HepG2 (cell line): Measurements from ENCODE around the gene COX7C. TPM values are rescaled to one million over a fixed set of nuclear protein-coding genes. Genes with fewer than 3 reads are reported as not detected.

ENCODE experiments used
- ATAC-seq: fragments of 200-7000 bp; cut with Tn5 transposase; 3 replicates; pipeline ENCODE4 v1.9.1; 2020; ENCODE audit warnings: mild to moderate bottlenecking, moderate library complexity
- BruUV-seq: library from RNA; stranded (reverse); fragments of 400-500 nt; replicated peaks from 2 replicates; lab custom pipeline; 2021; lab: Mats Ljungman, UMichigan
- CTCF ChIA-PET: fragments of 300-600 bp; formaldehyde crosslinking; extraction: SDS; loops from one replicate; lab custom pipeline; 2021; ENCODE audit warnings: low total read pairs, inconsistent platforms, low intra/inter-chr PET ratio; lab: Yijun Ruan, JAX
- POLR2A ChIA-PET: fragments of 350-600 bp; sonication (Branson Sonifier 250); formaldehyde crosslinking; loops from one replicate; lab custom pipeline; 2020; ENCODE audit warnings: antibody characterized with exemption, inconsistent platforms; lab: Yijun Ruan, JAX
- DNase-seq: peaks from one replicate; pipeline ENCODE4 v3.0.0-alpha.2; 2015; ENCODE audit warnings: low spot score
- FAIRE-seq: peaks from 3 replicates; lab custom pipeline; 2011; peaks lifted over from hg19 to GRCh38; lab: Jason Lieb, UNC
- H2AFZ ChIP-seq: one replicate; pipeline ENCODE4 v1.6.1; 2011; ENCODE audit warnings: low read length, inconsistent platforms
- H3K27ac ChIP-seq: fragments of 300-600 bp; 3 replicates; pipeline ENCODE4 v1.8.0; 2011; ENCODE audit warnings: mixed run types, mild to moderate bottlenecking, mixed read lengths, low read length, inconsistent platforms; ENCODE audit not compliant: insufficient read depth; ENCODE audit errors: extremely low read length
- H3K27me3 ChIP-seq, 2 experiments: fragments of 200-600 bp in 1 of 2; 2 replicates in 1 of 2; 3 replicates in 1 of 2; pipeline versions ENCODE4 v1.6.0 to v1.8.0; 2011; ENCODE audit warnings: low read length in 2 of 2, mild to moderate bottlenecking in 2 of 2, moderate library complexity in 2 of 2, inconsistent platforms in 1 of 2; ENCODE audit not compliant: insufficient read depth in 2 of 2, control insufficient read depth in 1 of 2
- H3K36me3 ChIP-seq, 2 experiments: fragments of 200-600 bp in 1 of 2; replicated peaks in 1 of 2; 2 replicates in 1 of 2; 3 replicates in 1 of 2; pipeline versions ENCODE4 v1.5.1 to v1.8.0; 2011; ENCODE audit warnings: low read length in 2 of 2, inconsistent platforms in 1 of 2; ENCODE audit not compliant: insufficient read depth in 2 of 2, control insufficient read depth in 1 of 2
- H3K4me1 ChIP-seq: 2 replicates; pipeline ENCODE4 v1.5.1; 2012; ENCODE audit warnings: low read length, inconsistent platforms; ENCODE audit not compliant: insufficient read depth
- H3K4me2 ChIP-seq: 2 replicates; pipeline ENCODE4 v1.6.0; 2011; ENCODE audit warnings: low read depth, low read length, inconsistent platforms
- H3K4me3 ChIP-seq, 3 experiments: fragments of 200-600 bp in 1 of 3; sonication (generic), shearing (Covaris generic) in 1 of 3; replicated peaks in 1 of 3; 2 replicates each; pipeline ENCODE4 v1.5.1; 2011 to 2016; ENCODE audit warnings: low read length in 3 of 3, inconsistent platforms in 2 of 3, low read depth in 2 of 3, mild to moderate bottlenecking in 2 of 3, control low read depth in 1 of 3, mixed read lengths in 1 of 3; ENCODE audit not compliant: insufficient read depth in 1 of 3
- H3K79me2 ChIP-seq: one replicate; pipeline ENCODE4 v1.6.1; 2011; ENCODE audit warnings: low read length, inconsistent platforms; ENCODE audit not compliant: insufficient read depth
- H3K9ac ChIP-seq: 2 replicates; pipeline ENCODE4 v1.6.0; 2011; ENCODE audit warnings: mild to moderate bottlenecking, low read depth, low read length, inconsistent platforms; ENCODE audit not compliant: insufficient read depth
- H3K9me3 ChIP-seq: 2 replicates; pipeline ENCODE4 v1.5.1; 2012; ENCODE audit warnings: mild to moderate bottlenecking, low read length
- H4K20me1 ChIP-seq: 2 replicates; pipeline ENCODE4 v1.6.0; 2011; ENCODE audit warnings: inconsistent platforms, mild to moderate bottlenecking, low read length, moderate library complexity; ENCODE audit not compliant: insufficient read depth
- ATF7-NPFF ChIP-seq: sonication (generic); formaldehyde crosslinking; IDR thresholded peaks from 2 replicates; pipeline ENCODE4 v1.8.1; 2023; ENCODE audit warnings: mild to moderate bottlenecking, low read depth, missing genetic modification reagents, moderate library complexity
- DNMT3B ChIP-seq: conservative IDR thresholded peaks from 2 replicates; pipeline ENCODE4 v1.6.1; 2016; ENCODE audit warnings: missing biosample characterization, control low read depth
- MAFF ChIP-seq: IDR thresholded peaks from 2 replicates; pipeline ENCODE4 v1.6.1; 2011; ENCODE audit warnings: low read depth, low read length, improper control_type of control experiment
- MAFK ChIP-seq, 2 experiments: IDR thresholded peaks in 1 of 2; conservative IDR thresholded peaks in 1 of 2; 2 replicates each; pipeline ENCODE4 v1.6.1; 2011; ENCODE audit warnings: improper control_type of control experiment in 2 of 2, low read length in 2 of 2
- NFE2L2 ChIP-seq: fragments of 150-350 bp; IDR thresholded peaks from 2 replicates; pipeline ENCODE4 v1.6.1; 2014; ENCODE audit warnings: low read length
- PHF21A ChIP-seq: sonication (generic); formaldehyde crosslinking; IDR thresholded peaks from 2 replicates; pipeline ENCODE4 v1.5.0; 2020; ENCODE audit warnings: mild to moderate bottlenecking, missing genetic modification reagents
- REL ChIP-seq: sonication (generic); formaldehyde crosslinking; conservative IDR thresholded peaks from 2 replicates; pipeline ENCODE4 v1.8.0; 2022; ENCODE audit warnings: mild to moderate bottlenecking, missing genetic modification reagents, moderate library complexity
- SYNCRIP ChIP-seq: fragments of 200-400 bp; formaldehyde crosslinking; IDR thresholded peaks from 2 replicates; pipeline ENCODE4 v1.6.1; 2018; ENCODE audit warnings: mild to moderate bottlenecking, low read depth, low read length; ENCODE audit not compliant: insufficient read depth
- WGBS: methylation state at CpG from one replicate; pipeline ENCODE4 v1.1.6; 2017; ENCODE audit warnings: low lambda C conversion rate; 5-methylcytosine and 5-hydroxymethylcytosine counted together
- in situ Hi-C: cut with HindIII; loops from 2 replicates; pipeline ENCODE4 v1.10.0; 2017; ENCODE audit warnings: low pct_unique_long_range_greater_than_20kb; ENCODE audit not compliant: extremely low pct_ligation_motif_present
- intact Hi-C: fragments of 100-400 bp; cut with micrococcal nuclease; formaldehyde crosslinking; loops from one replicate; pipeline ENCODE4 v1.10.0; 2022; ENCODE audit not compliant: unreplicated experiment
- polyA plus RNA-seq, 8 experiments: library from polyadenylated mRNA; depleted of rRNA in 3 of 8; stranded (reverse) in 7 of 8; unstranded in 1 of 8; fragments of >200 nt; fragmentation: Illumina TruSeq in 4 of 8; extraction: Trizol in 4 of 8; gene quantifications; 2 replicates each; pipeline versions ENCODE4 v1.2.1 to v1.2.3, GENCODE V29; 2011 to 2016; ENCODE audit warnings: low read depth in 4 of 8, missing spikeins in 1 of 8, mixed read lengths in 1 of 8; ENCODE audit not compliant: insufficient read depth in 1 of 8
- total RNA-seq, 5 experiments: library from RNA; depleted of rRNA; stranded (reverse); fragments of >200 nt; fragmentation: Illumina TruSeq; extraction: Trizol; gene quantifications; 2 replicates each; pipeline ENCODE4 v1.2.3, GENCODE V29; 2016; ENCODE audit warnings: low read depth in 1 of 5
- TF ChIP-seq, protein P1 (sequence below), 2 experiments: sonication (generic) in 1 of 2; formaldehyde crosslinking in 1 of 2; IDR thresholded peaks; 2 replicates each; pipeline versions ENCODE4 v1.4.0 to v1.6.1; 2018 to 2020; ENCODE audit warnings: missing genetic modification reagents in 2 of 2, borderline replicate concordance in 1 of 2, low read depth in 1 of 2, mild to moderate bottlenecking in 1 of 2, missing biosample characterization in 1 of 2
- TF ChIP-seq, protein P2 (sequence below): sonication (generic); formaldehyde crosslinking; IDR thresholded peaks from 2 replicates; pipeline ENCODE4 v1.8.0; 2023; ENCODE audit warnings: mild to moderate bottlenecking, missing genetic modification reagents

Gene COX7C
- total and polyA plus RNA-seq, 2 of the 13 experiments (the other 11 are each of a cell fraction or from before 2014, with no cell fraction given): 538 to 635 TPM

DNA sequence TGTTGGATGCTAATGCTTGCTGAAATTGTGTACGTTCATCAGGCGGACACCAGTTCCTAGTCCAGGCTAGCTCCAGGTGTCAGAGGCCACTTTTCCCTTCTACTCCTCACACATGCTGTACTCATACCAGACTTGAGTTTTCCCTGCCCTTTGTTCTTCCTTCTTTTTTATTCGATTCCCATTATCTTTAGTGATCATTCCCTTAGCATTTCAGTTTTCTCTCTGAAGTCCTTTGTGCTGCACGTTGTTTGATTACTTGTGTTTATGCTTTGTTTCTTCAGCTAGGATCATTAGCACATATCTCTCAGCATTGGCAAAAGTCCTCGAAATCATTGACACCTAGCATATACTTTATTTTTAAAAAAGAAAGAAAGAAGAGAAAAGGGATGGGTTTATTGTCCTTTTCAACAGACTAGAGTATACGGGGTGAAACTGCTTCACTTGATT, 409 bp upstream of the COX7C start (continued):
- TF ChIP-seq, protein P1, sequence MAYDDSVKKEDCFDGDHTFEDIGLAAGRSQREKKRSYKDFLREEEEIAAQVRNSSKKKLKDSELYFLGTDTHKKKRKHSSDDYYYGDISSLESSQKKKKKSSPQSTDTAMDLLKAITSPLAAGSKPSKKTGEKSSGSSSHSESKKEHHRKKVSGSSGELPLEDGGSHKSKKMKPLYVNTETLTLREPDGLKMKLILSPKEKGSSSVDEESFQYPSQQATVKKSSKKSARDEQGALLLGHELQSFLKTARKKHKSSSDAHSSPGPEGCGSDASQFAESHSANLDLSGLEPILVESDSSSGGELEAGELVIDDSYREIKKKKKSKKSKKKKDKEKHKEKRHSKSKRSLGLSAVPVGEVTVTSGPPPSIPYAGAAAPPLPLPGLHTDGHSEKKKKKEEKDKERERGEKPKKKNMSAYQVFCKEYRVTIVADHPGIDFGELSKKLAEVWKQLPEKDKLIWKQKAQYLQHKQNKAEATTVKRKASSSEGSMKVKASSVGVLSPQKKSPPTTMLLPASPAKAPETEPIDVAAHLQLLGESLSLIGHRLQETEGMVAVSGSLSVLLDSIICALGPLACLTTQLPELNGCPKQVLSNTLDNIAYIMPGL (CRISPR knock-in tag; IDR thresholded peaks at IDR 0.05; ENCODE audit: borderline replicate concordance in 1 of 2, low read depth in 1 of 2): no peak
- no peak for TF ChIP-seq REL (CRISPR knock-in tag)
- TF ChIP-seq, protein P2, sequence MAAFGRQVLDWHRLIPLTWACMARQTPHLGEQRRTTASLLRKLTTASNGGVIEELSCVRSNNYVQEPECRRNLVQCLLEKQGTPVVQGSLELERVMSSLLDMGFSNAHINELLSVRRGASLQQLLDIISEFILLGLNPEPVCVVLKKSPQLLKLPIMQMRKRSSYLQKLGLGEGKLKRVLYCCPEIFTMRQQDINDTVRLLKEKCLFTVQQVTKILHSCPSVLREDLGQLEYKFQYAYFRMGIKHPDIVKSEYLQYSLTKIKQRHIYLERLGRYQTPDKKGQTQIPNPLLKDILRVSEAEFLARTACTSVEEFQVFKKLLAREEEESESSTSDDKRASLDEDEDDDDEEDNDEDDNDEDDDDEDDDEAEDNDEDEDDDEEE (CRISPR knock-in tag): no peak
- no peak for TF ChIP-seq SYNCRIP

DNA sequence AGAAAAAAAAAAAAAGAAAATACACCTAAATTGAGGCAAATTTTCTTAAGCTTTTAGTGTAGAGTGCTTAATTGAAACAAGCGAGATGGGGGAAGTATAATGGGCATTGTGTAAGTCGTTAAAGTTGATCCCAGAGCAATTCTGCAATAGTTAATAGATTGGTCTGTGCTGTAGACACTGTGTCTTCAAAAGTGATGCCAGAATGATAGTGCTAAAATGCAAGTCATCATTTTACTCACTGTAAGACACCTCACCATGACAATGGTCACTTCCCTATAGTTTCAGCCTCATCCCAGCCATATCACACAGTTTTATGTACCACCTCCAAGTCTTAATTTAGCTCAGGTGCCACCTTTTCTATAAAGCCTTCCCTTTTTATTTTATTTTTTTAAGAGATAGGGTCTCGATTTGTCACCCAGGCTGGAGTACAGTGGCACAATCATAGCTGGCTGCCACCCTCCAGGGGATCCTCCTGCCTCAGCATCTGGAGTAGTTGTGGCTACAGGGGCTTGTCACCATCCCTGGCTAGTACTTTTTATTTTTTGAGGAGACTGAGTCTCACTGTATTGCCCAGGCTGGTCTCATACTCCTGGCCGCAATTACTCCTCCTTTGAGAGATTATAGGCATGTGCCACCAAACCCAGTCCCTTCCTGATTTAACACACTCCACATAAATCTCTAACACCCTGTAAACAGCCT, 6.2 kb downstream of the COX7C start:
- TF ChIP-seq MAFF (peak; percentile 84), ATF7-NPFF (no peak), DNMT3B (CRISPR knock-in tag) (no peak), MAFK (conservative IDR thresholded peaks at IDR 0.05 in 1 of 2, IDR thresholded peaks at IDR 0.05 in 1 of 2; ENCODE audit: low read length in 2 of 2) (peak; percentile 82 to 86), PHF21A (no peak), NFE2L2 (peak; percentile 64)
- TF ChIP-seq, all 625 proteins: peak for 3
- no peak overlapping the region for H3K9ac ChIP-seq
- 76% methylated on average over 4 of the region's 4 CpGs for WGBS
- in situ Hi-C loops: no loop called here
- ATAC-seq (peak; percentile 60), DNase-seq (no peak), FAIRE-seq (no peak)
- no peak overlapping the region for H3K4me2 ChIP-seq
- H3K36me3 ChIP-seq: peaks cover 2 to 12% of the 10 kb centered on the region in 2 experiments; a peak in 4 of 5 replicates
- no peaks in the 10 kb centered on the region; a peak in 1 of 5 replicates for H3K27me3 ChIP-seq
- H3K9me3 ChIP-seq: no peaks in the 10 kb centered on the region
- H3K27ac ChIP-seq: no peak overlapping the region
- POLR2A ChIA-PET: no interaction called here
- intact Hi-C loops: no loop called here
- CTCF ChIA-PET: no interaction called here
- peaks cover 6% of the 10 kb centered on the region for H3K79me2 ChIP-seq
- H2AFZ ChIP-seq: no peak overlapping the region
- no peak overlapping the region for H3K4me3 ChIP-seq
- H3K4me1 ChIP-seq: peaks cover 10% of the 10 kb centered on the region
- no TSS peak for BruUV-seq
- no peaks in the 10 kb centered on the region; the same call in 1 of the 2 replicates for H4K20me1 ChIP-seq
